GM19467 (cell line): Measurements from ENCODE around the gene NANS.
"Not testable (repeated sequence)": the region's sequence is repeated elsewhere in the genome, so short reads cannot be mapped to it uniquely, and the experiment has no call there.

Experiments
- ATAC-seq: cut with Tn5 transposase; IDR thresholded peaks from one replicate; pipeline ENCODE4 v1.9.1; 2021; ENCODE audit warnings: mild to moderate bottlenecking, moderate library complexity; ENCODE audit not compliant: unreplicated experiment

NANS gene

GRCh38 chr9:98056269-98057137 is at the start of gene NANS:
Gene NANS, plus strand, starts transcription at chr9:98056732. Its CDS starts 77 bp downstream, at chr9:98056809.
- ATAC-seq: peak; percentile 95

- no peak for ATAC-seq
These were observed 49.1 kb upstream of the NANS start for GRCh38 chr9:98007251-98007928.

GRCh38 chr9:98008764-98009163 is 47.8 kb upstream of the NANS start:
- ATAC-seq: no peak

- no peak for ATAC-seq
These were observed 47.1 kb upstream of the NANS start for GRCh38 chr9:98009437-98009836.

- no peak for ATAC-seq
These were observed 46.6 kb upstream of the NANS start for GRCh38 chr9:98009936-98010335.

GRCh38 chr9:98010445-98010844 is 46.1 kb upstream of the NANS start:
- ATAC-seq: peak; percentile 75

- ATAC-seq: no peak
These were observed 45.4 kb upstream of the NANS start for GRCh38 chr9:98011122-98011521.

GRCh38 chr9:98016137-98016680 is 40.3 kb upstream of the NANS start:
- no peak for ATAC-seq

- ATAC-seq: no peak
These were observed 39.2 kb upstream of the NANS start for GRCh38 chr9:98017306-98017705.

- ATAC-seq: no peak
These were observed 38.2 kb upstream of the NANS start for GRCh38 chr9:98018347-98018746.

GRCh38 chr9:98019098-98019497 is 37.4 kb upstream of the NANS start:
- ATAC-seq: no peak

GRCh38 chr9:98019869-98020268 is 36.7 kb upstream of the NANS start:
- not testable (repeated sequence) for ATAC-seq

- ATAC-seq: no peak
These were observed 35.9 kb upstream of the NANS start for GRCh38 chr9:98020476-98021145.

GRCh38 chr9:98021306-98022040 is 35.1 kb upstream of the NANS start:
- ATAC-seq: no peak

- ATAC-seq: no peak
These were observed 34.1 kb upstream of the NANS start for GRCh38 chr9:98022447-98022846.

- ATAC-seq: no peak
These were observed 31.8 kb upstream of the NANS start for GRCh38 chr9:98024702-98025101.

GRCh38 chr9:98031169-98031568 is 25.4 kb upstream of the NANS start:
- no peak for ATAC-seq

- ATAC-seq: no peak
These were observed 24.6 kb upstream of the NANS start for GRCh38 chr9:98031935-98032334.

- ATAC-seq: no peak
These were observed 21.7 kb upstream of the NANS start for GRCh38 chr9:98034593-98035546.

GRCh38 chr9:98037357-98037756 is 19.2 kb upstream of the NANS start:
- no peak for ATAC-seq
